ENCODE measurements around the gene ARHGEF40. TPM values are rescaled to one million over a fixed set of nuclear protein-coding genes. Genes with fewer than 3 reads are reported as not detected.

The ARHGEF40 gene
- total and polyA plus RNA-seq, 10 of the 15 experiments (the other 5 are each of a cell fraction or from before 2014, with no cell fraction given) = 0.03 to 0.31 (median 0.08) TPM; not detected in 2

DNA sequence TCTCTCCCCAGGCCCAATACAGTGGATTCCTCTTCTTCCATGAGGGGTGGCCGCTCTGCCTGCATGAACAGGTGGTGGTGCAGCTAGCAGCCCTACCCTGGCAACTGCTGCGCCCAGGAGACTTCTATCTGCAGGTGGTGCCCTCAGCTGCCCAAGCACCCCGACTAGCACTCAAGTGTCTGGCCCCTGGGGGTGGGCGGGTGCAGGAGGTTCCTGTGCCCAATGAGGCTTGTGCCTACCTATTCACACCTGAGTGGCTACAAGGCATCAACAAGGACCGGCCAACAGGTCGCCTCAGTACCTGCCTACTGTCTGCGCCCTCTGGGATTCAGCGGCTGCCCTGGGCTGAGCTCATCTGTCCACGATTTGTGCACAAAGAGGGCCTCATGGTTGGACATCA is 3.8 kb downstream of the ARHGEF40 start:
- SMC1A ChIA-PET (ENCODE audit: uncharacterized antibody, unreplicated experiment) = no interaction called here
- CTCF ChIA-PET = interaction anchor here (0.6 to 5.6 kb wide), 4 partner anchors 14 to 69 kb away, joined by 3 to 100 read pairs (median 6); partner anchors contain the start of gene TMEM253
- ATAC-seq (no peak), FAIRE-seq (no peak), DNase-seq (ENCODE audit: low read depth, low spot score) (no peak)
- 44% methylated on average over 9 of the region's 9 CpGs for WGBS (ENCODE audit: insufficient coverage, insufficient replicate concordance, low lambda C conversion rate, missing lambda C conversion rate)
- RAD21 ChIA-PET (ENCODE audit: unreplicated experiment) = no interaction called here
- H3K4me1 ChIP-seq (ENCODE audit: control insufficient read depth, insufficient read depth, low read length) = peaks cover 27% of the 10 kb centered on the region
- H3K27ac ChIP-seq (ENCODE audit: control insufficient read depth, insufficient read depth) = no peak overlapping the region
- H3K27me3 ChIP-seq (replicated peaks in 1 of 2; ENCODE audit: control insufficient read depth in 2 of 2, insufficient read depth in 2 of 2, low read length in 1 of 2) = peaks cover 8 to 18% of the 10 kb centered on the region in 2 experiments
- intact Hi-C loops (cut with micrococcal nuclease; ENCODE audit: unreplicated experiment) (no loop called here), in situ Hi-C loops (cut with MboI) (no loop called here)
- H3K4me2 ChIP-seq (ENCODE audit: control insufficient read depth, insufficient read depth) = no peak overlapping the region
- no peaks in the 10 kb centered on the region for H3K36me3 ChIP-seq (ENCODE audit: control insufficient read depth in 2 of 2, insufficient read depth in 2 of 2, low read length in 1 of 2)
- BruUV-seq (replicated peaks) = no TSS peak
- H3K4me3 ChIP-seq = no peak overlapping the region
- TF ChIP-seq SIX5 (IDR thresholded peaks at IDR 0.05; ENCODE audit: low read depth, low read length, severe bottlenecking) (no peak), BACH1 (IDR thresholded peaks at IDR 0.05; ENCODE audit: borderline replicate concordance) (no peak), ETV6 (conservative IDR thresholded peaks at IDR 0.05 in 1 of 2, IDR thresholded peaks at IDR 0.05 in 1 of 2; ENCODE audit: borderline replicate concordance in 1 of 2, low read depth in 1 of 2) (no peak), TCF12 (IDR thresholded peaks at IDR 0.05; ENCODE audit: low read depth, low read length) (no peak), STAT1 (conservative IDR thresholded peaks at IDR 0.05) (no peak), MLLT1 (IDR thresholded peaks at IDR 0.05) (no peak), NFIC (IDR thresholded peaks at IDR 0.05; ENCODE audit: low read depth, low read length) (no peak), FOS (IDR thresholded peaks at IDR 0.05; ENCODE audit: borderline replicate concordance, extremely low read depth, insufficient read length) (no peak), SRF (IDR thresholded peaks at IDR 0.05; ENCODE audit: low read depth in 2 of 2, low read length in 2 of 2) (no peak), HCFC1 (IDR thresholded peaks at IDR 0.05; ENCODE audit: low read length) (no peak)
- no peak overlapping the region for H3K9ac ChIP-seq (ENCODE audit: control insufficient read depth, insufficient read depth, low read length)
- no peaks in the 10 kb centered on the region for H3K79me2 ChIP-seq (ENCODE audit: control insufficient read depth, insufficient read depth, low read length)
- H2AFZ ChIP-seq (ENCODE audit: control insufficient read depth, low read depth, low read length) = no peak overlapping the region
- H3K9me3 ChIP-seq (replicated peaks; ENCODE audit: control insufficient read depth, insufficient read depth, low read length) = no peaks in the 10 kb centered on the region
- POLR2A ChIA-PET = interaction anchor here (0.5 kb wide), 1 partner anchor 58 kb away, joined by 7 read pairs; no protein-coding TSS in a partner anchor
- no peaks in the 10 kb centered on the region for H4K20me1 ChIP-seq (ENCODE audit: control insufficient read depth, insufficient read depth)

Data from GM12878 (cell line).